ENCODE measurements around the gene FAM32A. TPM values are rescaled to one million over a fixed set of nuclear protein-coding genes. Genes with fewer than 3 reads are reported as not detected.
A peak's percentile ranks its signal among the peaks of the same experiment; 100 is the strongest.

Gene FAM32A
- polyA plus RNA-seq, 3 donors, result 92.2 to 245 (median 219) TPM

DNA sequence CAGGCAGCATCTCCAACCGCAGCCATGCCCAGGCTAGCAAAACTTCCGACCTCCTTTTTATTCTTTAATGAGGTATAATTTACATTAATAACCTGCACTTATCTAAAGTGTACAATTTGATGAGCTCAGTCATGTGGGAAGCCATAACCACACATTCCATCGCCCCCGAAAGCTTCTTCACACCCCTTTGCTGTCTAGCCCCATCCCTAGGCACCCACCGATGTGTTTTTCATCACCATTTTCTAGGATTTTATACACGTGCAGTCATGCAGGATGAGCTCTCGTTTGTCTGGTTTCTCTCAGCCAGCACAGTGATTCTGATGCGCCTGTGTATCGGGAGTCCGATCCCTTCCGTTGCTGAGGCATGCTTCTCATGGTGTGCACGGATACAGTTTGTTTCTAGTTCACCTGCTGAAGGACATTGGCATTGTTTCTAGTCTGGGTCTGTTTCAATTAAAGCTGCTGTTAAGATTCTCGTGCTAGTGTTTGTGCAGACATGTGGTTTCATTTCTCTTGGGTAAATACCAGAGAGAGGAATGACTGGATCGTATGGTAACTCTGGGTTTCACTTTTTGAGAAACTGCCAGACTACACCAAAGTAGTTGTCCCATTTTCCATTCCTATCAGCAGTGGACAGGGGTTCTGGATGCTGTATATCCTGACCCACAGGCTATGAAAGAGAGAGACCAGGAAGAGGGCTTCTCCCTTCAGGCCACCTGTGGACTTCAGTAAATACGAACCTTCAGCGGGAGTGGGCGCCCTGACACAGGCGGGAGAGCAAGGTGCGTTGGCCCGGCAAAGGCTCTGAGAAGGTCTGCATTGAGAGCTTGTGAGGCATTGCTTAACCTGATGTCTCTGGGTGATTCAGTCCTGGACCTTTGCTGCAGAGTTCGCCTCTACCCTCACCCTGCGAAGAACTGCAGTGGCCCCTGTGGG lies 17.4 kb downstream of the FAM32A start:
- Histone ChIP-seq H3K9ac (ENCODE audit: insufficient read depth, low read length, poor library complexity, severe bottlenecking) (no peak overlapping the region), H3K36me3 (replicated peaks in 1 of 2; ENCODE audit: control insufficient read depth in 1 of 2, insufficient read depth in 2 of 2, low read length in 2 of 2) (peaks cover 67 to 72% of the 10 kb centered on the region in 2 donors), H4K20me1 (ENCODE audit: insufficient read depth, low read length) (peaks cover 63% of the 10 kb centered on the region), H3K27me3 (ENCODE audit: control insufficient read depth in 2 of 2, insufficient read depth in 2 of 2, low read length in 2 of 2) (no peaks in the 10 kb centered on the region), H3K4me2 (replicated peaks; ENCODE audit: extremely low read depth, low read length, poor library complexity, severe bottlenecking) (no peak overlapping the region), H3K4me1 (ENCODE audit: control insufficient read depth in 1 of 2, insufficient read depth in 2 of 2, low read length in 2 of 2) (peaks cover 22 to 30% of the 10 kb centered on the region in 2 donors), H3K9me3 (replicated peaks in 1 of 2; ENCODE audit: control insufficient read depth in 1 of 2, insufficient read depth in 1 of 2, low read length in 2 of 2) (no peaks in the 10 kb centered on the region), H3K79me2 (ENCODE audit: insufficient read depth, low read length) (peaks cover 65% of the 10 kb centered on the region), H3K27ac (ENCODE audit: low read depth in 1 of 2, low read length in 2 of 2) (no peak overlapping the region), H3K4me3 (replicated peaks in 1 of 3; ENCODE audit: low read depth in 2 of 3, low read length in 3 of 3) (no peak overlapping the region), H2AFZ (ENCODE audit: insufficient read depth, low read depth, low read length, poor library complexity, severe bottlenecking) (no peak overlapping the region)
- Mint-ChIP-seq H3K4me3 (no peak overlapping the region), H3K27me3 (ENCODE audit: low read depth in 3 of 3) (no peaks in the 10 kb centered on the region), H3K4me1 (peaks cover 26% of the 10 kb centered on the region), H3K36me3 (peaks cover 62 to 74% of the 10 kb centered on the region in 2 donors), H3K27ac (peak overlapping the region in 1 of 7 donors; percentile 38), H3K9me3 (no peaks in the 10 kb centered on the region)
- DNase-seq, result no peak
- intact Hi-C loops (cut with micrococcal nuclease), result no loop called here
- WGBS (ENCODE audit: insufficient coverage), result 95% methylated on average over 16 of the region's 22 CpGs
- TF ChIP-seq CTCF (IDR thresholded peaks at IDR 0.05), result no peak

- H4K20me1 ChIP-seq (ENCODE audit: insufficient read depth, low read length), result peaks cover 63% of the 10 kb centered on the region
- Mint-ChIP-seq H3K9me3 (no peaks in the 10 kb centered on the region), H3K36me3 (peaks cover 70 to 82% of the 10 kb centered on the region in 2 donors), H3K4me1 (peaks cover 25% of the 10 kb centered on the region), H3K27me3 (ENCODE audit: low read depth in 3 of 3) (no peaks in the 10 kb centered on the region), H3K27ac (peak overlapping the region in 3 of 7 donors; percentile 21 to 72 (median 58)), H3K4me3 (no peak overlapping the region)
- no peak overlapping the region for H3K4me3 ChIP-seq (replicated peaks in 1 of 3; ENCODE audit: low read depth in 2 of 3, low read length in 3 of 3)
- no peak overlapping the region for H3K4me2 ChIP-seq (replicated peaks; ENCODE audit: extremely low read depth, low read length, poor library complexity, severe bottlenecking)
- no peak for DNase-seq
- no peak for TF ChIP-seq CTCF (IDR thresholded peaks at IDR 0.05)
- intact Hi-C loops (cut with micrococcal nuclease), result no loop called here
- H3K9ac ChIP-seq (ENCODE audit: insufficient read depth, low read length, poor library complexity, severe bottlenecking), result no peak overlapping the region
- no peaks in the 10 kb centered on the region for H3K9me3 ChIP-seq (replicated peaks in 1 of 2; ENCODE audit: control insufficient read depth in 1 of 2, insufficient read depth in 1 of 2, low read length in 2 of 2)
- H3K27ac ChIP-seq (ENCODE audit: low read depth in 1 of 2, low read length in 2 of 2), result no peak overlapping the region
- no peak overlapping the region for H2AFZ ChIP-seq (ENCODE audit: insufficient read depth, low read depth, low read length, poor library complexity, severe bottlenecking)
- H3K79me2 ChIP-seq (ENCODE audit: insufficient read depth, low read length), result peaks cover 57% of the 10 kb centered on the region
- no peaks in the 10 kb centered on the region for H3K27me3 ChIP-seq (ENCODE audit: control insufficient read depth in 2 of 2, insufficient read depth in 2 of 2, low read length in 2 of 2)
- peaks cover 76 to 81% of the 10 kb centered on the region in 2 donors for H3K36me3 ChIP-seq (replicated peaks in 1 of 2; ENCODE audit: control insufficient read depth in 1 of 2, insufficient read depth in 2 of 2, low read length in 2 of 2)
- H3K4me1 ChIP-seq (ENCODE audit: control insufficient read depth in 1 of 2, insufficient read depth in 2 of 2, low read length in 2 of 2), result peaks cover 20 to 24% of the 10 kb centered on the region in 2 donors
- WGBS (ENCODE audit: insufficient coverage), result 96% methylated on average over 9 of the region's 19 CpGs
These were observed 18.2 kb downstream of the FAM32A start for GRCh38 chr19:16203256-16204004.
